HG03103 (cell line): ENCODE measurements around the gene CFAP46.

Experiments used
- ATAC-seq: cut with Tn5 transposase; IDR thresholded peaks from one replicate; pipeline ENCODE4 v1.9.1; 2021; ENCODE audit warnings: low read depth; ENCODE audit not compliant: unreplicated experiment

The CFAP46 gene

DNA sequence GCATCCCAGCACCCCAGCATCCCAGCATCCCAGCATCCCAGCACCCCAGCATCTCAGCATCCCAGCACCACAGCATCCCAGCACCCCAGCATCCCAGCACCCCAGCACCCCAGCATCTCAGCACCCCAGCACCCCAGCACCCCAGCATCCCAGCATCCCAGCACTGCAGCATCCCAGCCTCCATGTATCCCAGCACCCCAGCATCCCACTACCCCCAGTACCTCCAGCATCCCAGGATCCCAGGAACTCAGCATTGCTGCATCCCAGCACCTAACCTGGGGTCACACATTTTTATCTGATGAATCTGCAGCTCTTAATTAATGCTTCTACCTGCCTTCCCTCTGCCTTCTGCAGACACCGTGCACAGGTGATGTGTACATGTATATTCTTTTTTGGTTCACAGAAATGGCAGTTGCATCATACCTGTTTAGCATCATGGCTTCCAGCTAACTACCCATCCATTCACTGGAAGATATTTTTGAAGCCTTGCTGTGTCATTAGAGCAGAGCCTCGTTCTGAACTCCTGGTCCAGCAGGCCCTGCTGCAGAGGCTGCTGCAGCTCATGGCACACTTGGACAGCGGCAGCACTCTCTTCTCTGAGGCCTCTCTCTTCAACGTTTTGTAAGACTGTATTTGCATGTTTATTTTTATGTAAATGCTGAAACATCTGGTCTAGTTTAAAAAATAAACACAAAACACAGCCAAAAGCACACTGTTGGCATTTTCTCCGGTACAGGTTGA is 4.6 kb upstream of the CFAP46 start:
- no peak for ATAC-seq

DNA sequence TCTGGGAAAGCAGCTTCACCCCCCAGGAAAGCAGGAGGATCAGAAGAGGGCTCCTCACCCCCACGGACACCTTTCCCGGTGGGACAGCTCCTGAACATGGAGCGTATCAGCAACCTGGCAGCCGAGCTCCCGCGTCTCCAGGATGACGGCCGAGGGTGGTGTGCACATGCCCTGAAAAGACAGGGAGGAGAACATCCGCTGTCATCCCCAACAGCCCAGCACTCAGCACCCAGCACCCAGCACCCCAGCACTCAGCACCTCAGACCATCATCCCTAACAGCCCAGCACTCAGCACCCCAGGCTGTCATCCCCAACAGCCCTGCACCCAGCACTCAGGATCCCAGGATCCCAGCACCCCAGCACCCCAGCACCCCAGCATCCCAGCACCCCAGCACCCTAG is 3.9 kb upstream of the CFAP46 start:
- ATAC-seq = no peak

DNA sequence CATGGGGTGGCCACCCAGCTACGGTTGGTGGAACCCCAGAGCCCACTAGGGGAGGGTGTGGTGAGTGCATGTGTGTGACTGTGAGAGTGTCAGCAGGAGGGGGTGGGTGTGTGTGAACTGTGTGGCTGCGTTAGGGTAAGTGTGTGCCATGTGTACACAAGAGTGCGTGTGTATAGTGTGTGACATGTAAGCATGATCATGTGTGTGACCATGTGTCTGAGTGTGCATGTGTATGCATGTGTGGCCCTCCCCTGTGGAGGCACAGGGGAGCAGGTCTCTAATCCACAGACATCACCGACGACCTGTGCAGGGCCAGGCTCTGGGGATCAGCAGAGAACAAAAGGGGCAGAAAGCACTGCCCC is 3.5 kb upstream of the CFAP46 start:
- ATAC-seq = no peak

DNA sequence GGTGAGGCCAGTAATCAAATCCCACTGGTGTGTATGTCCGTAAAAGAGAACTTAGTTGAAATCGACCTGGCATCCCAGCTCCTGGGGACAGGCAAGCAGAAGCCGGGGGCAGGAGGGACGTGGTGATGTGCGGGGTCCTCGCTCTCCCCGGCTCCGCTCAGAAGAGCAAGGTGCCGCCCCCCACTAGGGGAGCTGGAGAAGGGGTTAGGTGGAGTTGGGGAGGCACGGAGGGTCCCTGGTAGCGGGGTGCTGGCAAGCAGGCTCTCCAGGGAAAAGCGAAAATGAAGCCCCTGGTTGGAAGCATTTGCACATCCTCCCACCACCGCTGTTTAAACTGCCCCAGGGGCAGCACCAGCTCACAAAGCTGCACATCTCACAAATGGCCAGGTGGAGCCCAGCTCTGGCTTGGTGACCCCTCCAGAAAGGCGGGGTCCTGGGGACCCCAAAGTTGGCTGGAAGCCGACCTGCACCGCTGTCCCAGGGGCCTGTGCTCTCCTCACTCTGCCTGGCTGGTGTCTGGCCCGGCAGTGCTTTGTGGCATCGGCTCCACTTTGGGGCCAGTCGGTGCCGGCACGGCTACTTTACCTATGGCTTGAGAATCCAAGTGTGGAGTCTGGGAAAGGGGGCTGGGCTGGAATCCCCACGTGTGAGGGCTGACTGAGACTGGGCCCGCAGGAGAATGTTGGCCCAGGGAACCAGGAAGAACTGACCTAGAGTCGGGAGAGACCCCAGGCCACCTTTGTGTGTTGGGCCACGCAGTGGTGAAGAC is 2.9 kb upstream of the CFAP46 start:
- ATAC-seq = no peak

DNA sequence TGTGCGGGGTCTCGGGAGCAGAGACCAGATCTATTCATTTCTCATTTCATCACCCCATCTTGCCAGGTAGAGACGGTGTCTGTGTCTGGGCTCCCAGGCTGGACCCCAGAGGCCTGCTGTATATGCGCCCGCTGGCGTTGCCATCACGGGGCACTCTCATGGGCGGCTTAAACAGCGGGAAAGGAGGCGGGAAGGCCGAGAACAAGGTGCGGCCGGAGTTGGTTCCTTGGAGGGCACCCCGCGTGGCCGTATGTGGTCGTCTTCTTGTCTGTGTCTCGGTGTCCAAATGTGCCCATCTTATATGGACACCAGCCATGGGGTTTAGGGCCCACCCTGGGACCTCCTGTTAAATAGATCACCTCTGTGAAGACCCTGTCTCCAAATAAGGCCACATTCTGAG is 2.1 kb upstream of the CFAP46 start:
- ATAC-seq = no peak

DNA sequence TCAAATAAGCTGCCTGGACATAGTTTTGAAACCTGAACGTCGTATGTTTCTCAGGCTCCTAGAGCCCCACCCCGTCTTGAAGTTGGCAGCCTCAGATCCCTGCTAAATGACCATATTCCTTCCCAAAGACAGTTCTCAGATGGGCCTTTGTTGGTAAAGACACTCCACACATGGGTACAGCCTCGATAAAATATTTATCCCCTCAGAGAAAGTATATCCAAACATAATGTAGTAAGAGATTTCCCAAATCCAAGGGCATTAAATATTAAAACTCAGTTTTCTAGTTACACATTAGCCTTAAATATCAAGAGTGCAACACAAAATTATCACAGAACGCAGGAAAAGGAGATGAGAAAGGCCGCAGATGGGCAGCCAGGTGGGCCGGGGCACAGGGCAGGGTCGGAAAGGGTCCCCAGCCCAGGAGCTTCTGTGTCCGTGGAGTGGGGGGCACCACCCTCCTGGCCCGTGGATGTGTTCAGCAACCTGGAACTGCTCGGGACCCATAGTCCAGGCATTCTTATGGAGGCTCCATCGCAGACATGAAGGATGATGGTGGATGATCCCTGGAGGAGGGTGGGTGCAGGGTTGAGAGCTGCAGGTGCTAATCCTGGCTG is 1.5 kb upstream of the CFAP46 start:
- ATAC-seq = no peak

DNA sequence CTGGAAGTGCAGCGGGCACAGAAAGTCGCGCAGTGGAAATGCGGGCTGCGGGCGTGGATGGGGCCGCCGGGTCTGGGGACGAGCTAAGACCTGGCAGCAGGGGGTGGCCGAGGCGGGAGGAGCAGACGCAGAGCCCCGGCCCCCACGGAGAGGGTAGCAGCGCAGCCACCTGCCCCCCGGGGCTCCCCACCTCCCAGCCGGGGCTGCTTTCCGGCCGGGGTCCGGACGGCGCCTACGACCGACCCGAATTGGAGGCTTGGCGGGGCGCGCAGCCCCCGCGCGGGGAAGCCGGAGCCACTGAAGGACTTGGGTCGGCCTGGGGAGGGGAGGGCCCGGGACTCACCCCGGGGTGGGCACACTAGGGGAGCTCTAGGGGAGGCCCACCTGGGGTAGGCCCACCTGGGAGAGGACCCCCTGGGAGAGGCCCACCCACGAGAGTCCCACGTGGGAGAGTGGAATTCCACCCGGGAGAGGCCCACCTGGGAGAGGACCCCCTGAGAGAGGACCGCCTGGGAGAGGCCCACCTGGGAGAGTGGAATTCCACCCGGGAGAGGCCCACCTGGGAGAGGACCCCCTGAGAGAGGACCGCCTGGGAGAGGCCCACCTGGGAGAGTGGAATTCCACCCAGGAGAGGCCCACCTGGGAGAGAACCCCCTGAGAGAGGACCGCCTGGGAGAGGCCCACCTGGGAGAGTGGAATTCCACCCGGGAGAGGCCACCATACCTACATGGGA is 854 bp upstream of the CFAP46 start:
- no peak for ATAC-seq

DNA sequence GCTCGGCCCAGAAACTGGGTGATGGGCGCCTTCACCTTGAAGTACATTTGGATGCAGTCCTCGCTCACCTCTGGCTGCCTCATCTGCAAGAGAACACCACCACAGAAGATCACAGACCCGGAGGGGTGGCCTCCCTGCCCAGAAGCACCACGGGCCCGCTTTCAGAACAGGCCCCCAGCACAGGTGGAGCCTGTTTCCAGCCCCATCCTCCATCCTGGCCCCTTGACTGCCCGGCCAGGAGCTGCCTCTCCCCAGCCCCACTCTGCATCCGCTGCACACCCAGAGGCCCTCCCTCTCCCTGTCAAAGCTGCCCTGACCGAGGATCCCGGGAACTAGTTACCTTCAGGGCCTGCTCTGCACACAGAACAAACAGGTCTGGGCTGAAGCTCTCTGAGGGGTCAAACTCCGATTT is 724 bp downstream of the CFAP46 start:
- ATAC-seq = no peak

DNA sequence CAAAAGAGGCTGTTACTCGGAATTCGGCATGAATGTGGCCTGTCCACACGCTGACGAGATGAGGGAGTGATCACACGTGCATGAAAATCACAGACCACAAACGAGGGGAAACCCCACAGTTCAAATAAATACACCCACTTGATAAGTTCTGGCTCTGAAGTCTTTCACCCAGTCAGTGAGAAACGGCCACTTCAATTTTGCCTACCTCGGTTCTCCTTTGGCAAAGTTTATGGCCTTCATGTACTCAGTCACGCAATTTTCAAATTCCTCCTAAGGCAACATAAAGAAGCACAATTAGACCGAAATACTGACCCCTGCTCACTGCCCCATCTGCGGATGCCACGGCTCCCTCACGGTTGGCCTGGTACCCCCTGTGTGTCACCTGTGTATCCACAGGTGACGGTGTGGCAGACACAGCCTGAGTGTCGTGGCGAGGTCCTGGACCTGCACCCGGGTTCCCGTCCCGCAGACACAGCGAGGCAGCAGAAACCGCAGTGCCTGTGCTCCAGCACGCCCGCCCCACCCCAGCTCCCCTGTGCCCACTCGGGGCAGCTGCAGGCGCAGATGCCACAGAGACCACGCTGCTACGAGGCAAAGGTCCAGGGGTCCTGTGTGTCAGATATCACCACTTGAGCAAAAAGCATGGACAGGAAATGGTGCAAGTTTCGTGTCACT is 1.4 kb downstream of the CFAP46 start:
- ATAC-seq = no peak

DNA sequence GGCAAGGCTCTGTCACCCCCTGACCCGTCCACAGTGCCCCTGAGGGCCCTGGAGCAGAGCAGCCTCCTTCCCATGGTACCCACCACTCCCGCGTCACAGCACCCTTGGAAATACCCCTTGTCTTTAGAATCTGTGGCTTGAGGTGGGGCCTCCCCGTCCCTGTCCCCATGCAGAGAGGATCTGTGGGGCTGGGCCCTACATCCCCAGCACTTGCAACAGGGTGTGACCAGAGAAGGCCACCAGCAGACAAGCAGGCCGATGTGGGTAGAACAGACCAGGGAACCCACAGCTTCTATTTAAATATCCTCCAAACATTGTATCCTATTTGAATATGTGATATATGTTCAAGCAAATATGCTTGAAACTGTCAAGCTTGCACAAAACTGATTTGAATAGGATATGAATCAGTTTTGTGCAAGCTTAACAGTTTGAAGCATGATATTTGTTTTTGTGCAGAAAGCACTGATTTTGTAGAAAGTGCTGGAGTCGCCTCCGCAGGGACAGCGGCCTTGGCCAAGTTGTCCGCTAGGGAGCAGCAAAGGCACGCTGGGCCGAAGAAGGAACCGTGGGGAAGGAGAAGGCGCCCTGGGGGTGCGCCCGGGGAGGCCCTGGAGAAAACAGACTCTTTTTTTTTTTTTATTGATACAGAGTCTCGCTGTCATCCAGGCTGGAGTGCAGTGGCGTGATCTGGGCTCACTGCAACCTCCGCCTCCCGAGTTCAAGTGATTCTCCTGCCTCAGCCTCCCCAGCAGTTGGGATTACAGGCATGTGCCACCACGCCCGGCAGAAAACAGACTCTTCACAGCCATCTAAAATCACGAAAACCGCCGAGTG is 2.2 kb downstream of the CFAP46 start:
- peak; percentile 57 for ATAC-seq

DNA sequence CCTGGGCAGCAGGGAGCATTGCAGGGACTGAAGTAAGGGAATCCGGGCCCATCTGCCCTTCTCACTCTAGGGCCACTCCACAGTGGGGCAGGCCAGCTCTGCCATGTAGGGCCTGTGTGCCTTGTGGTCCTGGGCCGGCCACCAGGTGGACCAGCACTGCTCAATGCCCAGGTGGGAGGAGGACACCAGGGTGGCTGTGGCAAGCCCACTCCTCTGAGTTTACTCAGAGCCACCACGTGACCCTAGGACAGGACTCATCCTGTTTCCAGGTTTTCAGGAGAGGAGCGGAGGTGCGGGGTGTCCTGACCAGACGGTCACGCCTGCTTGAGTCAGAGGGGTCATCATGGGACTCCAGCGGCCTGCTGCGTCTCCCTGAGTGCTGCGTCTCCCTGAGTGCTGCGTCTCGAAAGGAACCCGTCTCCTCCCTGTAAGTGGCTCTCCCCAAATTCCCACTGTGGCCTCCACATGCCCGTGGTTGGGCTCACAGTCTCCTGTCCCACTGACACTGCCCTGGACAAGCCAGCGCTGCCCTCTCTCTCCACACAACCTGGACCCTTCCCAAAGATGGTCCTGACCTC is 2.9 kb downstream of the CFAP46 start:
- no peak for ATAC-seq

DNA sequence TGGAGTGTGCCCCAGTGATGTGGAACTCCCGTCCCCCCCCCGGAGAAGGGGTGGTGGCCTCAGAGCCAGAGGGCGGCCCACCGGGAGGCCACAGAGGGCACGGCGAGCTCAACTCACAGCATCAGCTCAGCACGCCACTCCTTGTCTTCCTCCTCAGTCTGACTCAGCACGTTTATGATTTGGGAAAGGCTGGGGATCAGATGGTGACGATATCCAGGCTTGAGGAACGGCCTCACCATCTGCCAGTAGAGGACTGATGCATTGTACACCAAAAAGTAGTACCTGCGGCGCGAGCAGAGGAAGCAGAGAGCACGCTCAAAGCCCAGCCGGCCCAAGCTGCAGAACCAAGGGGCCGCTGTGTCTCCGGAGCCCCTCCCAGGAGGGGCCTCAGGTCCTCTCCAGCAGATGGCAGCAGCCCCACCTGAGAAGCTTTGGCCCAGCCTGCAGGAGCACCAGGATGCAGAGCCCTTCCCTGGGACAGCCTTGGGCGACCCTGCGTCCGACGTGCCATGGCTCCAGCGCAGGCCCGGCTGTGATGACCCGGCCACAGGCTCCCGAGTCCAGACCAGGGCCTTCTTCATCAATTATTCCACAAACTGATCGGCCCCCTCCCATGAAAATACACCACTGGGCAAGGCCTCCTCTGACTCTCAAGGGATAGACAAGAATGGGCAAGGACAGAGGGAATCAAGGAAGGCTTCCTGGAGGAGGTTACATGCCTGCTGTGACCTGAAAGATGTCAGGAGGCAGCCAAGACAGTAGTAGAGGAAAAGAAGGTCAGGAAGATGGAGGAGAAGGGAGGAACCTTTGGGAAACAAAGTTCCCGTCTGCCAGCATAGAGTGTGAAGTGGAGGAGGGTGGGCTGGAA is 3.7 kb downstream of the CFAP46 start:
- ATAC-seq = no peak

DNA sequence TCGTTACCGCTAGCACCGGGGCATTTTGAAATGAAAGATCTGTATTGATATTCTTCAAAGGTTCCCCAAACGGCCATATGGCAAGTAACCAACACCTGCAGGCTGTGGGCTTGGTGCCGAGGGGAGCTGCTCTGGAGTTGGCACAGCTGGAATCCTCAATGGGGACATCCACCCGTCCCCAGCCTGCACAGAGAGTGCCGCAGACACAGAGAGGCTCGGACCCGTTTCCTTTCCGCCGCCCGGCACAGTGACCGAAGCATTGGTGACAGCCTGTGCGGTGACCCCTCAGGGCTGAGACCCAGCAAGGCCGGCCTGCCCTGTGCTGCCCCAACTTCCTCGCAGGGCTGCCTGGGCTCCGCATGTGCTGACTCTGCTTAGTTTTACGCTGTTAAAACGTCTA is 4.5 kb downstream of the CFAP46 start:
- ATAC-seq = no peak

DNA sequence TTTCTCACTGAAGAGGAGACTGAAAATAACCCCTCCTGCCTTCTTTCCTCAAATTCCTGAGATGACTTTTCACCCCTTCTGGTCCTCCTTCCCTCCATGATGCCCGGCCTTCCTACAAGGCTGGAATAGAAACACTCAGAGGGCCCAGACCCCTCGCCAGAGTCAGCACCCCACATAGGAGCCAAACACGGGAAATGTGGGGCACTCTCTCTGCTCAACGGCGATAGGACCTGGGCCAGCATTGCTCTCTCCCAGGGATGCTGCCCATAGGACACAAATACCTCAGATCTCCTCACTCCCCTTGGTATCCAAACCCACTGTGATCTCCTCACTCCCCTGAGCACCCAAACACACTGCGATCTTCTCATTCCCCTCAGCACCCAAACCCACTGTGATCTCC is 7.4 kb downstream of the CFAP46 start:
- ATAC-seq = no peak

DNA sequence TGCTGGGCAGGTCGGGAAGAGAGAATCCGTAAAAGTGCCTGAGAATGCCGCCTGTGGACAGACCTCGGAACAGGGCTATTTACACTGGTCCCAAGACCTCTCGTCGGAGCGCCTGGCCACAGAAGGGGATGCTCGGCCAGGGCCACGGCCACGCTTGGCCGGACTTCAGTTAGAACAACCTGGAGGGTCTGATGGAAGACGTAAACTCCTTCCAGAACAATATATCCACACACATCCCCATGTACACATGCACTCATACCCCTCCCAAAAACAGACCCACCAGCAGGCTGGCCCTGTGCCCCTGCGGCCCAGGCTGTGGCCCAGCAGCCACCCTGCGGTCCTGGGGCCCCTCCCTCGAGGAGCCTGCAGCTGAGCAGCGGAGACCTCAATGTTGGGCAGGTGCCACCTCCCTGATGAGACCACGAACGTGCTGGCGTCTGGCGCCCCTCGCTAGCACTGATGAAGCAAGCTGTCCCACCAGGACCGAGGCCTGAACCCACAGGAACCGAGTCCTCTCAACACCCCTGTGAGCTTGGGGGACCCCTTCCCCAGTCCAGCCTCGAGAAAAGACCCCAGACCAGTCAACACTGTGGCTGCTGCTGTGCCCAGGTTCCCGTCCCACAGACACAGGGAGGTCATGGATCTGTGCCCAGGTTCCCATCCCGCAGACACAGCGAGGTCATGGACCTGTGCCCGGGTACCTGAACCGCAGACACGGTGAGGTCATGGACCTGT is 8.9 kb downstream of the CFAP46 start:
- ATAC-seq = no peak

DNA sequence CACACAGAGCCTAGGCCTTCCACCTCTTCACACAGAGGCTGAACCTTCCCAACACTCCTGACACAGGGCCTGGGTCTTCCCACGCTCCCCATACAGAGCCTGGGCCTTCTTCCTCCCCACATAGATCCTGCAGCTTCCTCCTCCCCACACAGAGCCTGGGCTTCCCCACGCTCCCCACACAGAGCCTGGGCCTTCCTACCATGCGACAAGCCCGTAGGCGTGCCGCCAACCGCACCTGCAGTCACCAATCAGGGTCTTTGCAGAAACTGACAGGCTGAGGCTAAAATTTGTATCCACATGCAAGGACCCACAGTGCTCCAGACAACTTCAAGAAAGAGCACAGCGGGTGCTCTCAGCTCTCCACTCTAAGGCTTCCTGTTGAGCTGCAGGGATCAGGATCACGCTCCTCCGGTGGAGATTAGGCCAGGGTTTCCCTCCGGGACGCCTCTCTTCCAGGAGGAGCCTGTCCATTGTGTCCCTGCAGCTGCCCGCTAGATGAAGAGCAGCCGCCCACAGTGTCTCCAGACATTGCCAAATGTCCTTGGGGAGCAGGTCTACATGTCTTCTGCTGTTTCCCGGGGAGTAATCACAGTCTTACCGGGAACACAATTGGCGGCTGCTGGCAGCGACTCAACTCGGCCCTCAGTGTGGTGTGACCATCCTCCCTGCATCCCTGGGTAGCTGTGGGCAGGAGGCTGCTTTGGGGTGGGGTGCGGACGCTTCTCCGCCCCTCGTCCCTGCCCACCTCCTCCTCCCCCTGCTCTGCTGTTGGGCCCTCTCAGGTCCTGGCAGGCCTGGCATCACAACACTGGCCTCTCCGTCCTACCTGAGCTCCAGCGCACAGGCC is 9.7 kb downstream of the CFAP46 start:
- no peak for ATAC-seq
